GM18870 (cell line): ENCODE measurements around the gene GPR52.
"Not testable (repeated sequence)": the region's sequence is repeated elsewhere in the genome, so short reads cannot be mapped to it uniquely, and the experiment has no call there.

ENCODE experiments used
- ATAC-seq: cut with Tn5 transposase; IDR thresholded peaks from one replicate; pipeline ENCODE4 v1.9.1; 2021; ENCODE audit warnings: moderate library complexity; ENCODE audit not compliant: unreplicated experiment

The GPR52 gene, protein sequence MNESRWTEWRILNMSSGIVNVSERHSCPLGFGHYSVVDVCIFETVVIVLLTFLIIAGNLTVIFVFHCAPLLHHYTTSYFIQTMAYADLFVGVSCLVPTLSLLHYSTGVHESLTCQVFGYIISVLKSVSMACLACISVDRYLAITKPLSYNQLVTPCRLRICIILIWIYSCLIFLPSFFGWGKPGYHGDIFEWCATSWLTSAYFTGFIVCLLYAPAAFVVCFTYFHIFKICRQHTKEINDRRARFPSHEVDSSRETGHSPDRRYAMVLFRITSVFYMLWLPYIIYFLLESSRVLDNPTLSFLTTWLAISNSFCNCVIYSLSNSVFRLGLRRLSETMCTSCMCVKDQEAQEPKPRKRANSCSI

DNA sequence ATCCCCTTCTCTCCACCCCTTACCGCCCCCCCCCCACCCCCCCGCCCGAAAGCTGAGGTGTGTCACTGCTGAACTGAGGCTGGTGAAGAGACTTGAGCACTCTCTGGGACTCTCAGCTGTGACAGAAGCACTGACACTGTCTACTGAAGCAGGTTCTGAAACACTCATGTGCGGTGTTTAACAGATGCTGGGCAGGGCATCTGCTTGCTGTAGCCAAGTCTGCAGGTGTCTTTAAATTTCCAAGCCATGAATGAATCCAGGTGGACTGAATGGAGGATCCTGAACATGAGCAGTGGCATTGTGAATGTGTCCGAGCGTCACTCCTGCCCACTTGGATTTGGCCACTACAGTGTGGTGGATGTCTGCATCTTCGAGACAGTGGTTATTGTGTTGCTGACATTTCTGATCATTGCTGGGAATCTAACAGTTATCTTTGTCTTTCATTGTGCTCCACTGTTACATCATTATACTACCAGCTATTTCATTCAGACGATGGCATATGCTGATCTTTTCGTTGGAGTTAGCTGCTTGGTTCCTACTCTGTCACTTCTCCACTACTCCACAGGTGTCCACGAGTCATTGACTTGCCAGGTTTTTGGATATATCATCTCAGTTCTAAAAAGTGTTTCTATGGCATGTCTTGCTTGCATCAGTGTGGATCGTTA lies at the start of gene GPR52:
Gene GPR52, plus strand, starts transcription at position 99 of the 665 bp plus-strand sequence. Its CDS starts 148 bp downstream, at position 247.
- no peak for ATAC-seq

DNA sequence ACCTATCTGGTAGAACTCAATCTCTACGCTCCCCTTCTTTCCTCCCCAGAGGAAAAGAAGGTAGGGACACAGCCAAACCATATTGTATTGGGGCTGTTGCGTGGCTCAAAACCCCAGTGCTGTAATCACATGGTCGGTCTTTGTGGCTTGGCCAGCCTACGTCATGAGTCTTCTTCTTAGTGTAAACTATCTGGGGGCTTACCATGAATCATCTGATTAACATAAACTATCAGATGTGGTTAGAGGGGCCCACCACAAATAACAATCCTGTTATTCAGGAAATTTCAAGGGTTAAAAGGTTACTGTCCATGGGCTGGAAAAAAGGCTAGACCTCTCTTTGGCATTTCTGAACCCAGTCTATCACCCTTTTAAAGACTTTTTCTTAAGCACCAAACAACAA lies 49.5 kb upstream of the GPR52 start:
- no peak for ATAC-seq

DNA sequence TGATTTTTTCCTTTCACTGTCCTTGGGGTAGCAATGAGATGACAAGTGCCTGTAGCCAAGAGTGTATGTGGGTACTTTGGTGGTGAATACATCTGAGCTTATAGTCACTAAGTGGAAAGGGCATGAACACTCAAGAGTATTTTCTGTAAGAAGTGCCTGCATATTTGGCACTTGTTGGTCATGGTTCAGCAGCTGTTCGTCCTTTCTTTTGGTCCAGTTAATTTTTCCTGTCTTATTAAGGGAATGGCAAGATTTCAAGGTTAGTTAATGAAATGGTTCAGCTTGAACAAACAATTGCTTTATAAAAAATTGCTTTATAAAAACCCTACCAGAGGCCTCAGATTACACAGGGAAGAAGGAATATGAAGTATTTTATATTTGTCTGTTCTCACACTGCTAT lies 48.6 kb upstream of the GPR52 start:
- ATAC-seq = no peak

DNA sequence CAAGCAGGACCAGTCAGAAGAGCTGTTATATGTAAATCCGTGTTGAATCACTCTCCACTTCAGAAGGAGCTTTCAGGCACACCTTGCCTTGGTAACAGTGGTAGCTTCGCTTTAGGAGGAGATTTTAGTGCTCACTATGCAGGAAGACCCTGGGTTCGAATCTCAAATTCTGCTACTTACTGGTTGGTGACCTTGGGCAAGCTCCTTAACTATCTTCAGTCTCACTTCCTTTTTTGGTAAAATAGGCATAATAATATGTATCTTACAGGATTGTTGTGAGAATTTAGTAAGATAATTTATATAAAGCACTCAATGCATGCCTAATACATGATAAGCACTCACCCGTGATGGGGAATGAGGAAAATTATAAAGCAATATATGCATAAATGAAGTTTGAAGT lies 46.7 kb upstream of the GPR52 start:
- no peak for ATAC-seq

DNA sequence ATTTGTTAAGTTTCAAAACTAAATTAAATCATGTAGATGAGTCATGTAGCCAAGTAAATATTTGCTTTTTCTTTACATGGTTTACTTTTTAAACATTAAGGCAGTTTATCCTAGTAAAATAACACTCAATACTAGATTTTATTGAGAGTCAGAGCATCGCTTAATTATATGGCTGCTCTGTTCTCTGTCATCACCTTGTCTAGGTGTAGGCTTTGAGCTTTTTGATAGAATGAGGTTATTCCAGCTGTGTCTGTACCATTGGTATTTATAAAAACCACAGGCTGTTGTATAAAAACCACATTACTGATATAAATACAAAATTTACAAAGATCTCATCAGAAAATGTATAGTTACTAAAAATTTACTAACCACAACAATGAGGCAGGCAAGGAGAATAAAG lies 42.5 kb upstream of the GPR52 start:
- ATAC-seq = no peak

DNA sequence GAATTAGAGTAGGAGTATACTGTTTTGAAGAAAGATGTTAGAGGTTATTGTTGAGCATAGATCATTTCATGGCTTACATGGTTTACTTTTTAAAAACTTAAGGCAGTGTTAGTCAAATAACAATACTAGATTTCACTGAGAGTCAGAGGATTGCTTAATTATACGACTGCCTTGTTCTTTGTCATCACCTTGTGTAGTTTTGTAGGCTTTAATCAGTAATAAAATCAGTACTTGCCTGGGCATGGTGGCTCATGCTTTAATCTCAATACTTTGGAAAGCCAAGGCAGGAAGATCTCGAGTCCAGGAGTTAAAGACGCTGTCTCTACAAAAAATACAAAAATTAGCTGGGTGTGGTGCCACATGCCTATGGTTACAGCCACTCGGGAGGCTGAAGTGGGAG lies 41.3 kb upstream of the GPR52 start:
- ATAC-seq = no peak

DNA sequence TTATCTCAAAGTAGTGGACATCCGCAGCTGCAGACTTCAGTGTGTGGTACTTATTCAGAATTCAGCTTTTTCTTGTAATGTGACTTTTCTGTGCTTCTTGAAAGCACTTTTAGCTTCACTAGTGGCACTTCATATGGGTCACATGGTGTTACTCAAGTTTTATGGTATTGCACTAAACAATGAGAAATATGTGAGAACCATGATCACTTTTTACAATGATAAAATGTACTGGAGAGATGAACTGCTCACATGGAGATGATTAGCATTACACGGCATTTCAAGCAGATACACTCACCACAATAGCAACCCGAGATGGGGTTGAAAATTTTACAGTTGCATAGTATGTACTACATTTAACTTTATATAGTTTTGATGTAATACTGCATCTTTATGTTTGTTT lies 40.1 kb upstream of the GPR52 start:
- no peak for ATAC-seq

DNA sequence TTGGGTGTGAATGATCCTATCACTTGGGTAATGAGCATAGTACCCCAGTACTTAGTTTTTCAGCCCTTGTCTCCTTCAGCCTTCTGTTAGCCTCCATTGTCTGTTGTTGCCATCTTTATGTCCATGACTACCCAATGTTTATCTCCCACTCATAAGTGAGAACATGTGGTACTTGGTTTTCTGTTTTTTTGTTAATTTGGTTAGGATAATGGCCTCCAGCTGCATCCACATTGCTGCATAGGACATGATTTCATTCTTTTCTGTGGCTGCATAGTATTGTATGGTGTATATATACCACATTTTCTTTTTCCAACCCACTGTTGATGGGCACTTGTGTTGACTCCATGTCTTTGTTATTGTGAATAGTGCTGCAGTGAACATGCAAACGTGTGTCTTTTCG lies 39.6 kb upstream of the GPR52 start:
- ATAC-seq = no peak

DNA sequence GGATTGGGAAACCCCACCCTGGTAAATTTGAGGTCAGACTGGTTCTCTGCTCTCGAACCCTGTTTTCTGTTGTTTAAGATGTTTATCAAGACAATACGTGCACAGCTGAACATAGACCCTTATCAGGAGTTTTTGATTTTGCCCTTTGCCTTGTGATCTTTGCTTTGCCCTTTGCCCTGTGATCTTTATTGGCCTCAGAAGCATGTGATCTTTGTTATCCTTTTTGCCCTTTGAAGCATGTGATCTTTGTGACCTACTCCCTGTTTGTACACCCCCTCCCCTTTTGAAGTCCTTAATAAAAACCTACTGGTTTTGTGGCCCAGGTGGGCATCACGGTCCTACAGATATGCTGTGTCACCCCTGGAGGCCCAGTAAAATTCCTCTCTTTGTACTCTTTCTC lies 38.0 kb upstream of the GPR52 start:
- not testable (repeated sequence) for ATAC-seq

DNA sequence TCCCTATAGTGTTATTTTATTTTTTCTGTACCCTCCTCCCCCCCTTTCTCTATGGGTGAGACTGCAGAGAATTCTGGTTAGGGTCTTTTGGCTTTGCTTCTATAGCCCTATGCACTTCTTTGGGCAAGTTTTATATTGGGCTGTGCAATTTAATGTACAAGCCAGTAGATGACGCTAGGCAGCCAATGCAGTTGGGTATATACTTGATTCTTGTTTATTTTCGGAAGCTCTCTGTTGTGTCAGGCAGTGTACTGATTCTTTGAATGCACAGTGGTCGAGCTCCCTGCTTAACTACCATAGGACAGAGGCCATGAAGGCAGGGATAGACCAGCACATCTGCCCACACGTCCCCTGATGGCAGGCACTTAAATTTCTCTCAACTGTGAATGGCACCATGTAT lies 34.1 kb upstream of the GPR52 start:
- no peak for ATAC-seq

DNA sequence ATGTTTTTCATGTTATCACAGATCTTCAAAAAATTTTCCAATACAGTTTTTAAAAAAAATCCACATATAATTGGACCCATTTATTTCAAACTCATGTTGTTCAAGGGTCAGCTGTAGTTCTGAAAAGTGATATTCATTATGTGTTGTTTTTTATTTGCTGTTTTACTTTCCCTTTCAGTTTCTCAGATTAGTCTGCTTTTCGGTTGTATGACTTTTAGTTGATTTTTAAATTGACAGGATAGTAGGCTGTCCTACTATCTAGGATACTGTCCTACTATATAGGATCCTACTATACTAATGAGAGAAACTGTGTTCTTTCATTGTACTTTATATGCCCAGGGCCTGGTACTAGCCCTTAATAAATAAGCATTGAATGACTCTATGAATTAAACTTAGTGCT lies 33.6 kb upstream of the GPR52 start:
- ATAC-seq = no peak

DNA sequence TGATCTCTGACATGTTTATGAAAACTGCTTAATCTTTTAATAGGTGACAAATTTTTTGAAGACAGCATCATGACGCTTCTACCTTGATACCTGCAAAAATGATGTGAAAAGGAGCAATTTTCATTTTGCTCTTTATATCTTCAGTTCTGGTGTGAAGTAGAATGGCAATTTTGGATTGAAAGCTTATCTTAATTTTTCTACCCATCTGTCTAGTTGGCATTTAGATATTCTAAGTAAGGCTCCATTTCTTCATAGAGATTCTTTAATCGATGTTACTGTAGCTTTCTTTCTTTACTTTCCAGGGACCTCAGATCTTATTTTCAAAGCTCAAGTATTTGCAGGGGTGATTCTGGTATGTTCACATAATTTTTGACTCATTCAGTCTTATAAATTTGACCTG lies 32.3 kb upstream of the GPR52 start:
- no peak for ATAC-seq

DNA sequence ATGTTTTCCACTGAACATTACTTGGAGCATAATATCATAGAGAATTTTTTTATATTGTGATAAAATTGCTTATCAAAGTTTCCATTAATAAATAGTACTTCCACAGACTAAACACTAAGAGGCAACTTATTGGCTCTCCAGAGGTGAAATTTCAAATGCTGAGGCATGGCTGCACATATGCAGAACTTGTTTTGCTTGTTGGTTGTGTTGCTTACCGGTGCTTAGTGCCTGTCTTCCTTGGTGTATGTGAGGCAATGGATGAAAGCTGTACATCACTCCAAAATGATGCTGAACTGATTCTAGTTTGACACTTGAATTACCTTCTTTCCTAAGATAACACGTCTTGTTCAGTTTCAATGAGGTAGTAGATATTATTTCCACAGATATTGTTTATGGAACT lies 29.8 kb upstream of the GPR52 start:
- ATAC-seq = no peak

DNA sequence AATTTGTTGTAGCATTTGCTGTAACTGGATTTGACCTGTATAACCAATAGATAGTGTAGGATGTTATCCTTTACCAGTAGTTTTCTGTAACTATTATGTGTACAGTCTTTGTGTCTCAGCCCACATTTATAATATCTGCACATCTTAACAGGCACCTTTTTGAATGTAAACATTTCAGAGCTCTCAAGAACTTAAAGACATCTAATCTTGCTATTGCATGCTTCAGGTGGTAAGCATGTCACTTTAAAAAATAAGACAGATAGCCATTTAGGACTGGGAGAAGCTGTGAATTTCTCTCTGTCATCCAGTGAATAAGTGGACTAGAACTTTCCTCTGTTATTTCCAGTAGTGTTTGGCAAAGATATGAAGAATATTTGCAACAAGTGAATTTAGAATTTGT lies 22.6 kb upstream of the GPR52 start:
- ATAC-seq = no peak

DNA sequence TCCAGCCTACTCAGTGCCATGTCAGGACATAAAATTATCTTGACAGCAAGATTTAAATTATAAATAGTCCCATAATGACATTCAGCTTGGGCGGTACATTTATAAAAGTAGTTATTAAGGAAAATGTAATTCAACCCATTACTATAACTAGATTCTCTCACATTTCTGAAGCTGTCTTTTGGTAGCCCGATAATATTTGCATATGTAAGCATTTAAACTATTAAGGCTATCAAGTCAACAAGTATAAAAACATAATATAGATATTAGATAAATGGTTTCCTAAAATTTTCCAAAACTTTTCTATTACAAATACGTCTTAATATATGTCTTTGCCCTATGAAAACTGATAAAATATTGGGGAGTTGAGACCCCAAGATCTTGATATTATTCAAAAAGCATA lies 21.6 kb upstream of the GPR52 start:
- no peak for ATAC-seq

DNA sequence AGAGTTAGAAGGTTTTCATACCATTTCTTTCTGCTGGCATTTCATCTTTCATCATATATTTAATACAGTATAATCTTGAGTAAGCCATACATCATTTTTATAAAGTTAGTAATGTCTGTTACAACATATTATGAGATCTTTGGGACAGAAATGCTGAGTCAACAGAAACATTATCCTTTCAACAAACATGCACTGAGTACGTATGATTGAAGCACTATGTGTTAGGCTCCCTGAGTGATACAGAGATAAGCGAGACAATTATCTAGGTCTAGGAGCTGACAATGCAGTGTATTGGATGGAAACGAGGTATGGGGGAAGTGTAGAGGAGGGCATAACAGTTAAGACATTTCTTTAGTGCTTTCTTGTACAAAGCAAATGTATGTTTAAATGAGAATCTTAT lies 19.7 kb upstream of the GPR52 start:
- no peak for ATAC-seq

DNA sequence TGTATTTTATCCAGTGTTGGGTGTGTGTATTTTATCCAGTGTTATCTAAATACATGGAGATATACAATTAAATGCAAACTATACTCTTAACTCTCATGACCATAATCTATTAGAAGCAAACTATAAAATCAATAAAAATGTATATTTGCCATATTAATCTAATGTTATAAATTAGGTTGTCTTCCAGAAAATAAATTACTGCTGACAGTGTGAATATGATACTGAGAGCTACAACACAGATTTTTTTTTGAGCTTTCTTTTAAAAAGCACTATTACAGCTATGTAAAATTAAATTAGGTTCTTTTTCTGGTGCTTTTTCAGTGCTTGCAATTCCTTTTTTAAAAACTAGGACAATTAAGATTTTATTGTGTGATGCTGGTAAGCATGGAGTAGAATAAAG lies 19.0 kb upstream of the GPR52 start:
- no peak for ATAC-seq

DNA sequence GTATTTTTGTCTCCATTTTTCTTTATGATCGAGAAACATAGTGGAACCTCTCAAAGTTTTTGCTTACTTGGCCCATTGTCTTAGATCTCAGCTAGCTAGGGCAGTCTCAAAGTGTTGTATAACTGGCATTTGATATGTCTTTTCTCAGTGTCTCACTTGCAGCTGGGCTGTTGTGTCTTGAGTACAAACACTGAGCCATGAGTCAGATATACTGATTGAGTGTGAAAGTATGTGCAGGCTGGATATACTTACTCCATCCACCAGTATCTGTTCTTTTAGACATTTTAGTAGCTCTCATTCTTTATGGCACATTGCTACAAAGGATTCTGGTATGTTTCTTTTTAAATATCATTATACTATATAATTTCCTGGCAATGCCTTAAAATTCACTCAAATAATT lies 14.3 kb upstream of the GPR52 start:
- no peak for ATAC-seq

DNA sequence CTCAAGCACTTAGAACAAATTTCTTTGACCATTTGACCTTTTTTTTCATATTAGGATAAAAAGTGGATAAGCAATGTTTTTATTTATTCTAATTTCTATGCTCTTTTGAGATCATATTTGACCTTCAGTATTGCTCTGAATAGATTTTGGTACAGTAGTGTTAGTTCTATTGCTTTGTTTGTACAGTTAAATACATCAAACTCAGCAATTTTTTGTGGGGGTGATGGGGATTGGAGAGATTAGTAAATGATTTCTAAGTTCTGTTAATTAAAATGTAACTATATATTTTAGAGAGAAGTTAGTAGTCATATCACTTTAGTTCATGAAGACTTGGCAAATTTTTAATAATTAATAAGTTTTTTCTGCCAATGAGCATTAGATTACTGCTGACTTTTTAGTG lies 2.4 kb upstream of the GPR52 start:
- no peak for ATAC-seq

DNA sequence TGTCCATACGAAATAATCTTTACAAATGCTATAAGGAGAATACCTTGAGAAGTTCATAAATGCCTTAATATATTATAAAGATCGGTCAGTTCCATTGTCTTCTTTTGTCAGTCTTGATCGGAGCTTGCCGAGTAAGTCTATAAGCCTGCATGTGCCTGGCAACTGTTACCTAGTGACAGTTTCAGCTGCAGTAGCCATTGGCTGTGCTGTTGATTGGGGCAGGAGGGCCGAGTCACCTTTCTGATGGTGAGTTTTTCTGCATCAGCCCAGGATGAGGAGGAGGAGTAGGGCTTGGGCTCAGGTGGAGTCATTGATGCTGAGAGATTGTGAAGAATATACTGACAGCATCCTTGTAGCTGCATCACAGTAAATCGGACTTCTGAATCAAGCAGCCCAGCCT lies 1.9 kb upstream of the GPR52 start:
- no peak for ATAC-seq

DNA sequence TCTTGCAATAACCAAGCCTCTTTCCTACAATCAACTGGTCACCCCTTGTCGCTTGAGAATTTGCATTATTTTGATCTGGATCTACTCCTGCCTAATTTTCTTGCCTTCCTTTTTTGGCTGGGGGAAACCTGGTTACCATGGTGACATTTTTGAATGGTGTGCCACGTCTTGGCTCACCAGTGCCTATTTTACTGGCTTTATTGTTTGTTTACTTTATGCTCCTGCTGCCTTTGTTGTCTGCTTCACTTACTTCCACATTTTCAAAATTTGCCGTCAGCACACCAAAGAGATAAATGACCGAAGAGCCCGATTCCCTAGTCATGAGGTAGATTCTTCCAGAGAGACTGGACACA lies 743 bp downstream of the GPR52 start:
- ATAC-seq = no peak

DNA sequence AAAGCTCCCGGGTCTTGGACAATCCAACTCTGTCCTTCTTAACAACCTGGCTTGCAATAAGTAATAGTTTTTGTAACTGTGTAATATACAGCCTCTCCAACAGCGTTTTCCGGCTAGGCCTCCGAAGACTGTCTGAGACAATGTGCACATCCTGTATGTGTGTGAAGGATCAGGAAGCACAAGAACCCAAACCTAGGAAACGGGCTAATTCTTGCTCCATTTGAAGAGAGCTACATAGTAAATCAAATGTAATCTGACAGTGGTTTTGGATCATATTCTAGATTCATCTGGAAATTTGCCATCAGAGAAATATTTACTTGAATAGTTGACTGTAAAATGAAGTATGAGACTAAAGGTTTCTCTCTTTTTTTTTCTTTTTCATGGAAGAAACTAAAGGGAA lies 1.2 kb downstream of the GPR52 start:
- no peak for ATAC-seq

DNA sequence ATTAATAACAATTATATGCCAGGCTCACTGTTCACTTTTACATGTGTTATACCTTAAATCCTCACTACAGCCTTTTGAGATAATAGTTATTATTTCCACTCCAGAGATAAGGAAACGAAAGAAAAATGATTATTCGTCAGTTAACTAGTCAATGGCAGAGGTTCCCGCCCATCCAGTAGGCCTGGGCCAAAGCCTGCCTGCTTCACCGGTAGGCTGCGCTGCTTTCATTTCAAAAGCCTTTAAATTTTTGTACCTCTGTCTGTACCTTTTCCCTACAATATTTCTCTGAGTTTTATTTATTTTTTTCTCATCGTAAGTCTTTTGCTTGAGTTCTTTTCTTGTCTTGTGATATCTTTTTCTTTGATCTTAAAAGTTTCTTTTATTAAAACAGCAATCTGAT lies 3.6 kb downstream of the GPR52 start:
- no peak for ATAC-seq
